BJ (cell line): ENCODE measurements around the gene CTSE. TPM values are rescaled to one million over a fixed set of nuclear protein-coding genes. Genes with fewer than 3 reads are reported as not detected.

Experiments
- CTCF ChIA-PET: fragments of 350-600 bp; formaldehyde crosslinking; extraction: SDS; loops from one replicate; lab custom pipeline; 2021; ENCODE audit warnings: antibody characterized with exemption, inconsistent platforms; lab: Yijun Ruan, JAX
- POLR2A ChIA-PET: fragments of 300-600 bp; sonication (Branson Sonifier 250); formaldehyde crosslinking; extraction: SDS; loops from one replicate; lab custom pipeline; 2021; ENCODE audit warnings: antibody characterized with exemption; lab: Charles Lee
- DNase-seq: peaks from one replicate; pipeline ENCODE4 v3.0.0-alpha.2; 2011; ENCODE audit warnings: low read depth
- H3K27me3 ChIP-seq: 2 replicates; pipeline ENCODE4 v1.6.0; 2011; ENCODE audit warnings: low read length; ENCODE audit not compliant: control insufficient read depth, insufficient read depth
- H3K36me3 ChIP-seq: 2 replicates; pipeline ENCODE4 v1.5.1; 2011; ENCODE audit warnings: low read length; ENCODE audit not compliant: control insufficient read depth, insufficient read depth
- H3K4me3 ChIP-seq: 2 replicates; pipeline ENCODE4 v1.5.1; 2011; ENCODE audit warnings: low read depth, mild to moderate bottlenecking, control low read depth, low read length
- CTCF ChIP-seq: IDR thresholded peaks from 2 replicates; pipeline ENCODE4 v1.5.1; 2011; ENCODE audit warnings: low read depth, mild to moderate bottlenecking, control low read depth, inconsistent platforms, low read length, moderate library complexity; ENCODE audit not compliant: insufficient read depth
- polyA plus RNA-seq: library from polyadenylated mRNA; depleted of rRNA; stranded (reverse); fragments of >200 nt; gene quantifications from 2 replicates; pipeline ENCODE4 v1.2.3, GENCODE V29; 2011

The CTSE gene
- polyA plus RNA-seq, 1 experiment, result not detected

- peak; percentile 91 for TF ChIP-seq CTCF
- no peak for DNase-seq
- CTCF ChIA-PET, result interaction anchor here (0.6 to 12.7 kb wide), 26 partner anchors 9 to 996 kb away, joined by 3 to 514 read pairs (median 5); partner anchors contain the start of gene AVPR1B
- no peak overlapping the region for H3K4me3 ChIP-seq
- no peaks in the 10 kb centered on the region for H3K36me3 ChIP-seq
- POLR2A ChIA-PET, result no interaction called here
- no peaks in the 10 kb centered on the region for H3K27me3 ChIP-seq
Measured at GRCh38 chr1:205983925-205984725, 39.6 kb downstream of the CTSE start.

GRCh38 chr1:205981257-205981656, 42.4 kb downstream of the CTSE start:
- TF ChIP-seq CTCF, result no peak
- no peaks in the 10 kb centered on the region for H3K36me3 ChIP-seq
- no peak overlapping the region for H3K4me3 ChIP-seq
- POLR2A ChIA-PET, result no interaction called here
- CTCF ChIA-PET, result interaction anchor here (1.0 to 12.7 kb wide), 8 partner anchors 11 to 389 kb away, joined by 3 to 514 read pairs (median 7); no protein-coding TSS in a partner anchor
- H3K27me3 ChIP-seq, result no peaks in the 10 kb centered on the region
- DNase-seq, result no peak

GRCh38 chr1:205980237-205980870, 43.3 kb downstream of the CTSE start:
- Histone ChIP-seq H3K27me3 (no peaks in the 10 kb centered on the region), H3K4me3 (no peak overlapping the region), H3K36me3 (no peaks in the 10 kb centered on the region)
- DNase-seq, result no peak
- ChIA-PET POLR2A (no interaction called here), CTCF (interaction anchor here (0.7 to 12.7 kb wide), 7 partner anchors 26 to 389 kb away, joined by 3 to 514 read pairs (median 4); no protein-coding TSS in a partner anchor)
- no peak for TF ChIP-seq CTCF

GRCh38 chr1:205979301-205979700, 44.4 kb downstream of the CTSE start:
- CTCF ChIA-PET, result interaction anchor here (0.8 to 12.7 kb wide), 8 partner anchors 16 to 450 kb away, joined by 3 to 514 read pairs (median 87); no protein-coding TSS in a partner anchor
- H3K4me3 ChIP-seq, result no peak overlapping the region
- DNase-seq, result no peak
- POLR2A ChIA-PET, result no interaction called here
- H3K27me3 ChIP-seq, result no peaks in the 10 kb centered on the region
- TF ChIP-seq CTCF, result no peak
- no peaks in the 10 kb centered on the region for H3K36me3 ChIP-seq

- Histone ChIP-seq H3K4me3 (no peak overlapping the region), H3K36me3 (no peaks in the 10 kb centered on the region), H3K27me3 (no peaks in the 10 kb centered on the region)
- ChIA-PET CTCF (interaction anchor here (1.1 to 12.7 kb wide), 13 partner anchors 8 to 450 kb away, joined by 3 to 514 read pairs (median 39); no protein-coding TSS in a partner anchor), POLR2A (no interaction called here)
- no peak for TF ChIP-seq CTCF
- no peak for DNase-seq
Measured at GRCh38 chr1:205978676-205979075, 45.0 kb downstream of the CTSE start.
